HG03342 (cell line): ENCODE measurements around the gene TTC6.

Experiments used
- ATAC-seq: cut with Tn5 transposase; IDR thresholded peaks from one replicate; pipeline ENCODE4 v1.9.1; 2021; ENCODE audit warnings: mild to moderate bottlenecking, moderate library complexity; ENCODE audit not compliant: unreplicated experiment

TTC6 gene

DNA sequence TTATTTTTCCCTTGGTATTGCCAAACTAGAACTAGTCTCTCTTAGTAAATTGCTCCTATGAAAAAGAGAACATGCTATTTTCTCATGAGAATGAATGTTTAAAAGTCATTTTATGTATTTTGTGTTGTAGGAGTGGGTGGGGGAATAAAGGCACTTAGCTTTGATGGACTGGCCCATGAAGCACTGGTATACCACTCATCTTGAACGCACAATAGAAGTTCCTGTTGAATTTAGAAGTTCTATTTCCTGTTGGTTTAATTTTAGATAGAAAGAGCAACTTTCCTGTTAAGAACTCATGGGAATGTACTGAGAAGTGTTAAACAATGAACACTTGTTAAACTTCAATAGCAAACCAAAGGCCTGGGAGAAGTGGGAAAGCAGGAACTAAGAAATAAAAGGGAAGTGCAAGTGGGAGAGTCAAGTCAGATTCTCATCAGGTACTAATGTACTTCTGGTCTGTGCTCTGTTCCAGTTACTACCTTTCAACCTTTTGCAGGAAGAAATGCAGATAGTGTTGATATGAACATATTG is 23.1 kb downstream of the TTC6 start:
- ATAC-seq: no peak

DNA sequence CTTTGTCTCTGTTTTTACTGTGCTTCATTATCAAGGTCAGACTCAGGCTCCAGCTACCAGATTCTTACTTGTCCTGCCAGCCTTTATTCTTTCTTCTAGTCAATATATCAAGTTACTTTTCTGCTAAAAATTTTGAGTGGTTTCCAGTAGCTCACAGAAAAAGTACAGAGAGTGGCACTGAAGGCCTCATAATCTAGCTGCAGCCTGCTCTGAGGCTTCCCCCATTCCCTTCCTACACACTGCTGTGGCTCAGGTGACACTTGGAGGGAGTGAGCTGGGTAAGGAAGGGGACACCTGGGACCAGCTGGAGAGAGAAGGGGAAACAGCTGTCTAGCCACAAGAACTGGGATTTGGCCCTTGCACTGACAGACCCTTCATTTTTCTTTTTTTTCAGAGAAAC is 25.4 kb downstream of the TTC6 start:
- ATAC-seq: no peak

DNA sequence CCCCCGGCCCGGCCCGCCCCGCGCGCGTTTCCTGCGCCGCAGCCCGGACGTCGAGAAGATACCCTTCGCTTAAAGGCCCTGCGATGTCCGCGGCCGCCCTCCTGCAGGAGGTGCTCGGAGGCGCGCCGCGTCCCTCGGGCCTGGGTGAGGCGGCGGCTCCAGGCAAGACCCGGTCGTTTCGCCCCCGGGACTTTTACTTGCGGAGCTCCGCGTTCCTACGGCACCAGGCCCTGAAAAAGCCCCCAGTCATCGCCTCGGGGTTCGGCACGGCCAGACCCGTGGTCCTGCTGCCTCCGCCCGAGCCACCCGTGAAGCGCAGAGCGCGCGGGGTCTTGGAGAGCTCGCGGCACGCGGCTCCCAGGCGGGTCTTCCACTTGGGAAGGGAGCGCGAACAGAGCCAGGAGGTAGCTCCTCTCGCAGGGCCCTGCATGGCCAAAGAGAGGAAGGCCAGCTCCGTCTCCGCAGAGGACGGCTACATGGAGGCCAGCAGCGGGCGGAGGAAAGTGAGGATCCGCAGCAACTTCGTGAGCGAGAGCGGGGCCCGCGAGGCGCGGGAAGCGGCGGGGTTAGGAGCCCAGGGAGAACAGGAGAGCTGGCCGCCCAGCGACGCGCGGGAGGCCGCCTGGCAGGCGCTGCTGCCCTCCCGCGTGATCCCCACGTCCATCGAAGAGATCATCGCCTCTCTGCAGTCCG is 26.9 kb downstream of the TTC6 start:
- ATAC-seq: no peak

DNA sequence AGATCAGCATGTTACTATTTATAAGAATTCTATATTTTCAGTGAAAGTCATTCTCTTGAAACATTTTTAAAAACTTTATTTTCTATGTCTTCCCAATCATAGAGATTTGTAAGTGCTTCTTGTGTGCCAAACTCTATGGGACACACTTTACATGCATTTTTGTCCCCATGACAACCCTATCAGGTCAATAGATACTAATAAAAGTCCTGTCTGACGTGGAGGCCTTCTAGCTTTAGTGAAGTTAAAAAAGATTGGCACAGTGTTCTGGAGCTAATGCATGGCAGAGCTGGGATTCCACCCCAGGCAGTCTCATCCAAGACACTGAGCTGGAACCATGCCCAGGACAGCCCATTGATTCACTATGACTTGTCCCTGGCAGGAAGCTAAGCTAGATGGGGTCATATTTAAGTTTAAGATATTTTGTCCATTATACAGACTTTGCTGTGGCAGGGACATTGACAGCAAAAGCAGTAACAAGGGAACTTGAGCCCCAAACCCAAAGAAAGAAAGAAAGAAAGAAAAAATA is 28.1 kb downstream of the TTC6 start:
- ATAC-seq: no peak

DNA sequence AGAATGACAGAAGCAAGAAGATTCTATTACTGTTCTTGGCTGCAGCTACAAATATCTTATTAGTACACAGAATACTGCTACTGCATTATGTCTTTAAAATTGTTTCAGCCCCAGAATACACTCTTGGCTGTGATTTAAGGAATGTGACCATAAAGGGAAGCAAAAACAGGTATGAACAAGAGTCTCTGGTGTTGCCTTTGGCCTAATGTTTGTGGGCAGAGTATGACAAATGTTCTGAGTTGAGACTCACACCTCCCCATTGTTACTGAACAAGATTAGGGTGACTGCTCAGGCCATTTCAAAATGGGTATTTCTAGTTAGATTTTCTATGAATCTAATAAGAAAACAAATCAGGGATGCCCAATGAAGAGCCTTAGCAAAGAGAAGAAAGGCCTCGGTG is 28.5 kb downstream of the TTC6 start:
- ATAC-seq: no peak

DNA sequence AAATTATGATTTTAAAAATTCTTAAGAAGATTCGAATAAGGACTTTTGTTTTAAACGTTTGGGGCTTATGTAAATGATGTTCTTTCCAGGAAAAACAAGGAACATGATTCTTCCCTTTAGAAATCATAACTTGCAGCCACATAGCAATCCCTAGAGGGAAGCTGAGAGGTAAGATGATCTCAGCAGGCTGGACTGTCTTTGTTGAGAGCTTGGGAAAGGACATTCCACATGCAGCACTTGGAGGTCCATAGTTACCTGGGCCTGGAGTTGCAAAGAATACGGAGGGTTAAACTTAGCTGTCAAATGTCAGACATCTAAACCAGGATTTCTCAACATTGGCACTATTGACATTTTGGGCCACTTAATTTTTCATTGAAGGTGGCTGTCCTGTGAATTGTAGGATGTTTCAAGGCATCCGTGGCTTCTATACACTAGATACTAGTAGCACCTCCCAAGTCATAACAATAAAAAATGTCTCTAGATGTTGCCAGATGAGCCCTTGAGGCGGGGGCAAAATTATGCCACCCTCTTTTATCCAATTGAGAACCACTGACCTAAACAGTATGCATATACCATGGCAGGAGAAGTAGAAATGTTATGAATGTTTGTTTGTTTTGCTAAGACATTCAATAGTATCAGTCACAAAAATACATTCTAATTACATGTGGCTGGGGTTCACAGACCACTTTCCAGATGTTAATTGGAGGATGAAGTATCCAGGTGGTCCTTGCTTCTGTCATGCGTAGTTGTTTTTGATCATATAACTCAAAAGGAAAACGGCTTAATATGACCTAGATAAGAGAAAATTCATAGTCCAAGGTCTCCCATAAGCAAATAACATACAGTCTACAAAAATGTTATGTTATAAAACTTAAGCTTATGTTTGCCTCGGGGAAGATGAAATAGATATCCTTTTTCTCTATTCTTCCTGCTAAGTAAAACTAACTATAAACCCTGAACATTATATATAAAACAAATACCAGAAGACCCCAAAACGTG is 30.5 kb downstream of the TTC6 start:
- no peak for ATAC-seq

DNA sequence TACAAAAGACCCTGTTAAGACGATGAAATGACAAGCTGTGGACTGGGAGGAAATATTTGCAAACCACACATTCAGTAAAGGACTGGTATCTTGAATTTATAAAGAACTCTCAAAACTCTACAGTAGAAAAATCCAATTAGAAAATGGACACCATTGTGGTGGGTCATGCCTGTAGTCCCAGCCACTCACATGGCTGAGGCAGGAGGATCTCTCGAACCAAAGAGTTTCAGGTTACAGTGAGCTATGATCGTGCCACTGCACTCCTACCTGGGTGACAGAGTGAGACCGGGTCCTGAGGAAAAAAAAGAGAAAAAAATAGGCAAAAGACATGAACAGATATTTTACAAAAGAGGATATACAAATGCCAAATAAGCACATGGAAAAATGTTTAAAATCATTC is 41.9 kb downstream of the TTC6 start:
- ATAC-seq: no peak

DNA sequence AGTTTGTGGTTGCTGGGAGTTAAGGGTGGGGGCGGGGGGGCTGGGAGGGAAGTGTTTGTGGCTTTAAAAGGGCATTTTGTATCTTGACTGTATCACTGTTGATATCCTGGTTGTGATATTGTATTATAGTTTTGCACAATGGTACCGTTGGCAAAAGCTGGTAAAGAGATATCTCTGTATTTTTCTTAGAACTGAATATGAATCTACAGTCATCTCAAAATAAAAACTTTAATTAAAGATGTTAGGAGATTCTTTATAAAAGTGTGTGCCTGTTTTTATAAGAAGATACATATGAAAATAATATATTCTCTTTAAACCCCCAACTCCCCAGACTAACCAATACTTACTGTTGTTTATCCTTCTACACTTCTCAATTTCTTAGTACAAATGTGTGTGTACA is 43.2 kb downstream of the TTC6 start:
- ATAC-seq: no peak

DNA sequence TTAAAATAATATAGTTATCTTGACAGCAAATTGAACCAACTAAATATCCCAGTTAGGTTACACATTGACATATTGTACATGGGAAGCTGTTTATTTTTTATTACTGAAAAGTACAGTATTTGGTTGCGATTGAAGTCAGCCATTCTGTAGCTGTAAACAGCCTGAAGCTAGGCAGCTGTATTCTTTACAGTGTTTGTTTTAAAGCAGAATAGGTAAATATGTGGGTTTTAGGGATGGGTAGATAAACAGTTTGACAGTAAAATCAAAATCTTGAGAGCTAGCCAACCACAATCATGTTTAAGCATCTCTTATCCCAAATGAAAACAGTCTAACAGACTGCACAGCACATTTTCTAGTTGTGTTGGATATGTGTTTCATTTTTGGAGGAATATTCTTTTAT is 45.7 kb downstream of the TTC6 start:
- ATAC-seq: no peak

DNA sequence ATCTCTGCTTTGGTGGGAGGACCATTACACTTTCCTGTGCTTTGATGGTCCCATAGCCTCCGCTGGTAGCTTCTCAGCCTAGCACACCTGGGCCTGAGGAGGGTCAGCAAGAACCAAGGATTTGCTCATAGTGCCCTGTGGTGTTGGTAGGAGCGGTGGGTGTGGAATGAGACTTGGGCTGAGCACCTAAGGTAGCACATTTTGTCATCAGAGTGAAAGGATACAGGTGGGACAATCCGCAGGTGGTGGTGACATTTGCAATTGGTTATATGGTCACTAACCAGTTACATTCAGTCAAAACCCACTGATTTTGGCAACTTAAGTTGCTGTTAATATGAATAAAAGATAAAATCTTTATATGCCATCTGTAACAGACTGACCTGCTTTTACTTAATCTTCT is 46.7 kb downstream of the TTC6 start:
- no peak for ATAC-seq

DNA sequence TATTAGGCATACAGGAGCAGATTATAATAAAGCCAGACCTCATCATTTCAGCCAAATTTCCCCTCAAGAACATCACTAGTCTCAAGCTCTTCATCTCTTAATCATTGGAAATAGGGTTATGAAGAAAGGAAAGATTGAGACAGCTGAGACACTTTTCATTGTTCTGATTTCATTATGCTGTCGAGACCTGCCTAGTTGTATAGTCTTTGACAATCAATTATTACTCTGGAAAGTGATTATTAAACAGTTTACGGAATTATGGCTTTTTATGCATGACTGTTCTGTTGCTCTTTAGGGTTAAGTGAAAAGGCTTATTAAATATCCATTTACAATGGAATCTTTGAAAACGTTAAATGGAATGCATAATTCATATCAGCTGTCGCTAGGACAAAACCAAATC is 48.3 kb downstream of the TTC6 start:
- ATAC-seq: no peak
